ENCODE results near the gene OR1A2.
"Not testable (repeated sequence)": the region's sequence is repeated elsewhere in the genome, so short reads cannot be mapped to it uniquely, and the experiment has no call there.

Gene OR1A2, protein sequence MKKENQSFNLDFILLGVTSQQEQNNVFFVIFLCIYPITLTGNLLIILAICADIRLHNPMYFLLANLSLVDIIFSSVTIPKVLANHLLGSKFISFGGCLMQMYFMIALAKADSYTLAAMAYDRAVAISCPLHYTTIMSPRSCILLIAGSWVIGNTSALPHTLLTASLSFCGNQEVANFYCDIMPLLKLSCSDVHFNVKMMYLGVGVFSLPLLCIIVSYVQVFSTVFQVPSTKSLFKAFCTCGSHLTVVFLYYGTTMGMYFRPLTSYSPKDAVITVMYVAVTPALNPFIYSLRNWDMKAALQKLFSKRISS

DNA sequence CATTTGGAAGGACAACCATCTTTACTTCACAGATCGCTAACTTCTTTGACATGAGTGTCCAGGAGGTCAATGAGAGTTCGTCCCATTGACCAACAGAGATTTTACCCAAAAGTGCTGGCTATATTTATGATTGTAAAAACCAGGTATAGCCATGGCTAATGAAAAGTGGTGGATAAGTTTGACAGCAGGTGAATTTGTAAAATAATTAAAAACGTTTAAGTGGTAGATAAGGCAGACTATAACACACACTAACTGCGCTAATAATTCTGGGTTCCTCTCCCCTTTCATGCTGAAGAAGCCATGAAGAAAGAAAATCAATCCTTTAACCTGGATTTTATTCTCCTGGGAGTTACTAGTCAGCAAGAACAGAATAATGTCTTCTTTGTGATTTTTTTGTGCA is at the start of gene OR1A2:
Gene OR1A2 (plus strand): TSS at position 301 of the 400 bp plus-strand sequence. CDS start 0 bp downstream, at position 301.
- DNase-seq = no peak

DNA sequence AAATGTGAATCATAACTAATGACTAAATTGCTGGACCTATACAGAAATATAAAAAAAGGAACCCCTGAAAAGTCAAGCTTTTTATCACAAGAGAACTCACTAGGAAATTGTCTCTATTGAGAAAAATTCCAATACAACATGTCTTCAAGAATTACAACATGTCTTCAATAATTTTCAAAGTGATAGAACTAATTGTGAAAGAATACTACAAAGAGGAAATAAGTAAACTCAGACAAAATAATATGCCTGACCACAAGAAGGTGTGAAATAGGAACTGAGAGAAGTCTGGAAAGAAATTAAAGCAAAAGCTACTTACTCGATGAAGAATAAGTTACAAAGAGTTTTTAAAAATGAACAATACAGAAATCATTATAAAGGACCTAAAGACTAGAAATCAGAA is 40.1 kb upstream of the OR1A2 start:
- DNase-seq = no peak

DNA sequence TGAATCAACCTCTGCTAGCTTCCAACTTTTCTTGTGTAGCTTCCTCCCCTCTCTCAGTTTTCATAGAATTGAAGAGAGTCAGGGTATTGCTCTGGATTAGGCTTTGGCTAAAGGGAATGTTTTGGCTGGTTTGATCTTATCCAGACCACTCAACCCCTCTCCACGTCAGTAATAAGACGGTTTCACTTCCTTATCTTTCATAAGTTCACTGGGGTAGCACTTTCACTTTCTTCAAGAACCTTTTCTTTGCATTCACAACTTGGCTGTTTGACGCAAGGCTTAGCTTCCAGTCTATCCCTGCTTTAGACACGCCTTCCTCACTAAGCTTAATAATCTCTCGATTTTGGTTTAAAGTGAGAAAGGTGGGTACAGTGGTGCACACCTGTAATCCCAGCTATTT is 29.7 kb upstream of the OR1A2 start:
- no peak for DNase-seq

DNA sequence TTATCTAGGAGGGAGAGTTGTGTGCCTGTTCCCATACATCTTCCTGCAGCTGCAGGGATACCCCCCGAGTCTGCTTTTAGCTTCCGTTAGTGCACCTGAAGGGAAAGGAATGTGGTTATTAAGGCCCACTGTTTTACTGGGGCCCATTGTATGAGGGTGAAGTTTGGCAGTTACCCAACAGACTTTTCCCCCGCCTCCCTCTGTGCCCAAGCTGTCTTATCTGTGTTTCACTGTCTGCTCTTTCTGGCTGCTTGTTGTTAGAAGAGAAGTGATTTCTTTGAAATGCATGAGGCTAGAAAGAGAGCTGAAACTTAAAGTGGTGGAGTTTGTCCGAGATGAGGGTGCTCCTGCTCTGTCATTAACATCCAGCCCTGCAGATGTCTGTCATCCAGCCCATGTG is 7.4 kb upstream of the OR1A2 start:
- no peak for DNase-seq

DNA sequence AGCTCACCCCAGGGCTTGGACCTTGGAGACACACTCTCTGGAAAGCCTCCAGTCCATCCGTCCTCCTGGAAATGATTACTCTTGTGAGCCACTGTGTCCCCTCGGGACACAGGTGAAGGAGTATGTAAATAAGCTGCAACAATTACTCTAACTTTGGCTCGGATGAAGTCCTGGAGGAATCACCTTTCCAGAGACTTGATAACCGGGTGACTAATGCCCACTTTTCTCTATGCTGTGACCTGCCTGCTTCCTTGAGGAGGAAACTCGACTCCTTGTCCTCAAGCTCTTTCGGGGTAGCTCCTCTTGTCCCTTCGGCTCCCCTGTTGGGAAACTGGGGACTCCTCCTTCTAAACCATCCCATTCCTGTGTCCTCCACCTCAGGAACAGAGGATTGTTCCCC is 10.0 kb downstream of the OR1A2 start, which contains the start of gene OR1A1:
Gene OR1A1 (plus strand): TSS at position 301 of the 400 bp plus-strand sequence. CDS start 7,954 bp downstream, outside the sequence.
- DNase-seq = no peak

DNA sequence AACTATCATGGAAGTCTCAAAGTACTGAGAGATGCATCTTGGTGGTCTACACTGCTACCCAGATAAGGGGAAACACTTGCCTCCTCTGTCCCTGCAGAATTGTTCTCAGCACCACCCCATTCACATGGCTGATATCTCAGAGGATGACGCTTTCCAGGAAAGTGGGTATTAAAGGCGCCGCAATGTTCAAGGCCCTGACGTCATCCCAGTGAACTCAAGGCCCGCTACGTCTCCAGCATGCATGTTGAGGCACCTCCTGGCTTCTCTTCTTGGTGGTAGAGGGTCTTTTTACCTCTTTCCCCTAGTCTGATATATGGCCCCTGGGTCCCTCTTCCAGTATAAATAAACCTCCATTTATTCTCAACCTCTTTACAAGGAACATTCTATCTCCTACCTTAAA is 11.2 kb downstream of the OR1A2 start:
- no peak for DNase-seq

DNA sequence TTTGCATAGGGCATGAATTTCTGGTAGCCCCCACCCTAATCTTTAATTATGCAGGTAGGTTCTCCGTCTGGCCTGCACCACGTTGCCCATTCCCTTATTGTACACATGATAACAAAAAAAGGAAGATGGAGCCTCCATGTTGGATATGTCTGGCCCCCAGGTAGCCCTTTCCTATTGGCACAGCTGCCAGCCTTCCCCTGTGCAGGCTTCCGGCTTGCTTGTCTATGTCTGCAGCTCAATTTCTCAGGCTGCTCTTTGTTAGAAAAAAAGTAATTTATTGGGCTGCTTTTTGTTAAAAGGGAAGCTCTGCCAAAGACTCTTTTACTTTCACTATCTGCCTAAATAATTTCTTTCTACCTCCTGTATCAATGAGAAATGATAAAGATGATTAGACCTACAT is 15.7 kb downstream of the OR1A2 start:
- no peak for DNase-seq

DNA sequence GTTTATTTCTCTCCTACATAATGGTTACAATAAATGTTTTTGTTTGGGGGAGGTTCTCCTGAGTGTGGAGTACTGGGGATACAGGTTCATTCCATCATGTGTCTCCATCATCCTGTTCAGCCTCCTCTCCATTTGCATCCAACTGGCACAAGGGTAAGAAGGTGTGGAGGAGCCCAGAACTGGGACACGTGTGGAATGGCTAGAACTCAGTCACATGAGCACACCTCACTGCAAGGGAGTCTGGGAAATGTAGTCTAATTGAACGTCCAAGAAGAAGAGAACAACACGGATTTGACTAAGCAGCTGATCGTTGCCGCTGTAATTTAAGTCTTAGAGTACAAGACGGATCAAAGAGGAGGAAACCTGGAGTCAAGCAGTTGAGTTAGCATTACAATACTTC is 16.3 kb downstream of the OR1A2 start:
- no peak for DNase-seq

DNA sequence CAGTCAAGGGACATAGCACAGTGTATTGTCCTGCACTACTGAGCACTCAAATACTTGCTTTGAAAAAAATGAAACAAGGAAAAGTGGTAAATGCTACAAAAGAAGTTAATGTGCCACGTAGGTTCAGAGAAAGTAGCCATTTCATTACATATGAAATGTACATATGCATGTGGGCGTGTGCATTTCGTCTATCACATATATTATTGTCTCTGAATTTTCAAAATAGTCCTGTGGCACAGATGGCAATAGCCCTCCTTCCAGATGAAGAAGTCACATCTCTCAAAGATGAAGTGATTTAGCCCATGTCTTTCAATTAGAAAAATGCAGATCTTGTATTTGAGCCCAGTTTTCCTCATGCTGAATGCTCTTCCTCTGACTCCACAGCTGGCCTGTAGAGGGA is 22.7 kb downstream of the OR1A2 start:
- DNase-seq = not testable (repeated sequence)

DNA sequence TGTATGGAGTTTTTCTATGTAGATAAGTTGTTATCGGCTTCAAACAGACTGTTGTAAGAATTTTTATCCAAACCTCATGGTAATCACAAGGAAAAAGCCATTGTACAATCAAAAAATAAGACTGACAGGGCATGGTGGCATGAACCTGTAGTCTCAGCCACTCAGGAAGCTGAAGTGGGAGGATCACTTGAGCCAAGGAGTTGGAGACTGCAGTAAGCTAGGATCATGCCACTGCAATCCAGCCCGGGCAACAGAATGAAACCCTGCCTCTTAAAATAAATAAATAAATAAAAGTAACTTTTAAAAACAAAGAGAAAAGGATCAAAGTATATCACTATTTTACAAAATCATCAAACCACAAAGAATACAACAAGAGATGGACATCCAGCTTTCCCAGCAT is 24.5 kb downstream of the OR1A2 start:
- DNase-seq = no peak

DNA sequence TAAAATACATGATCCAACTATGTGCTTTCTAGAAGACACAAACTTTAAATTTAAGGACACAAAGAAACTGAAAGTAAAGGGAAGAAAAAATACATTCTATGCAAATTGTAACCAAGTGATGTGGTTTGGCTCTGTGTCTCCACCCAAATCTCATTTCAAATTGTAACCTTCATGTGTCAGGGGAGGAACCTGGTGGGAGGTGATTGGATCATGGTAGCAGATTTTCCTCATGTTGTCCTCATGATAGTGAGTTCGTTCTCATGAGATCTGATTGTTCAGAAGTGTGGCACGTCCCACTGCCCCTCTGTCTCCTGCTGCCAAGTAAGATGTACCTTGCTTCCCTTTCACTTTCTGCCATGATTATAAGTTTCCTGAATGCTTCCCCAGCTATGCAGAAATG is 25.2 kb downstream of the OR1A2 start:
- no peak for DNase-seq

DNA sequence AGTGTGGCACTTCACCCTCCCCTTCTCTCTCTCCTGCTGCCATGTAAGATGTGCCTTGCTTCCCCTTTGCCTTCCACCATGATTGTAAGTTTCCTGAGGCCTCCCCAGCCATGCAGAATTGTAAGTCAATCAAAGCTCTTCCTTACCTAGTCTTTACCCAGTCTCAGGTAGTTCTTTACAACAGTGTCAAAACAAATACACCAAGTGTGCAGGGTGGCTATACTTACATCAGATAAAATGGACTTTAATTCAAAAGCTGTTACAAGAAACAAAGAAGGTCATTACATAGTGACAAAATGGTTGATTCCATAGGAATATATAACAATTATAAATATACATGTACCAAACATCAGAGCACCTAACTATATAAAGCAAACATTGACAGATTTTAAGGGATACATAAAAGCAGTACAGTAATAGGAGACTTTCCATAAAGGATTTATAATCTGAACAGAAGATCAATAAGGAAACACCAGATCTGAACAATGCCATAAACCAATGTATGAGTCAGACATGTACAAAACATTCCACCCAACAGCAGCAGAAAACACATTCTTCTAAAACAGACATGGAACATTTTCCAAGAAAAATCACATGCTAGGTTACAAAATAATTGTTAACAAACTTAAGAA is 27.5 kb downstream of the OR1A2 start:
- not testable (repeated sequence) for DNase-seq

DNA sequence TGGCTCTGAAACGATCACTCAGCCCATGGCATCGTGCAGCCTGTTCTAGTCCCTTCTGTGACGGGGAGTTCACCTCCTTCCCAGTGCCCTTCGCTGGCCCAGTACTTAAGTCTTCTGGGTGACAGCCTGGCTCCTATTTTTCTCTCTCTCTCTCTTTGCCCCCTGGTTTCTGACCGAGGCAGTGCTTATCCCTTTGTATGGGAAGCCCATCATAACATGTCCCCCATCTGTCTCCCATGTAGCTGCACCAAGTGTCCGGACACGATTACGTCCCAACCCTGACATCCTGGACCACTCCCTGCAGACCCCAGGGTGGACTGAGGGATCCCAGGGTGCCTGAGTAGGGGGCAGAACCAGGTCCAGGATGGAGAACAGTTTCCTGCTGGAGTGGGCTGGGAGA is 35.0 kb downstream of the OR1A2 start:
- not testable (repeated sequence) for DNase-seq

DNA sequence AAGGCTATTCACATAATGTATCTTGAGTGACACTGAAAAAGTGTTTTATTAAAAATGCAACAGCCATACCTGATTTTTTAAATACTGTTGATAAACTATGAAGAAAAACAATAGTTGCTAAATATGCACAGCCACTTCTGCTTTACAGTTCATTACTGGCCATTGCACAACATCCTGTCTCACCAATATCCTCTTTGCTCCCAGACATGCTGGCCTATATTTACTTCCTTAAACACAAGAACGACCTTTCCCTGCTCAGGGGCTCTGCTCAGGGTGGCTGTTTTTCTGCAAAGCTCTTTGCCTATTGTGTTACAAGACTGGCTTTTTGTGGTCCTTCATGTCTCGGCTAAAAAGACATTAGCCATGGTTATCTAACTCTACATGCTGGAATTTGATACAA is 41.4 kb downstream of the OR1A2 start:
- peak; percentile 36 for DNase-seq

DNA sequence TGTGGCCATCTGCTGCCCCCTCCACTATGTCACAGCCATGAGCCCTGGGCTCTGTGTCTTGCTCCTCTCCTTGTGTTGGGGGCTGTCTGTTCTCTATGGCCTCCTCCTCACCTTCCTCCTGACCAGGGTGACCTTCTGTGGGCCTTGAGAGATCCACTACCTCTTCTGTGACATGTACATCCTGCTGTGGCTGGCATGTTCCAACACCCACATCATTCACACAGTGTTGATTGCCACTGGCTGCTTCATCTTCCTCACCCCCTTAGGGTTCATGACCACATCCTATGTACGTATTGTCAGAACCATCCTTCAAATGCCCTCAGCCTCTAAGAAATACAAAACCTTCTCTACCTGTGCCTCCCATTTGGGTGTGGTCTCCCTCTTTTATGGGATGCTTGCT is 43.7 kb downstream of the OR1A2 start:
- not testable (repeated sequence) for DNase-seq

DNA sequence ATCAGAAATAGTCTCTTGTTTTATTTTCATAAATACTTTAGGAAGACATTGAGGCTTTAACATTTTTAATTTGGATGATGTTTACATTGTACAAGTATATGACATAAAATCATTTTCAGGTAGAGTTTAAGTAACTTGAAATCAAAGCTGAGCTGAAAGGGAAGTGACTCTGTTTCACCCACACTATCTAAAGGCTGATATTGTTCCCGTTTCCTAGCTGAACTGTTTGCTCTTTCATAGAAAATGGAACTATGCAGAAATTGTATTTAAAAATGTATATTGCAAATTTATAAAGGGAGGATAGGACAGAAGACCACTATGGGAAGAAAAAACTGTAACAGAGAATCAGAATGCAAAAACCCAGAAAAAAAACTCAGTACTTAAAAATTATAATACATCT is 47.5 kb downstream of the OR1A2 start:
- not testable (repeated sequence) for DNase-seq
